HuH-7.5 (cell line): ENCODE results near the gene PGC.
"Not testable (repeated sequence)": the region's sequence is repeated elsewhere in the genome, so short reads cannot be mapped to it uniquely, and the experiment has no call there.

Experiments used
- DNase-seq: peaks from one replicate; pipeline ENCODE4 v3.0.0; 2011; ENCODE audit warnings: low spot score

The PGC gene

DNA sequence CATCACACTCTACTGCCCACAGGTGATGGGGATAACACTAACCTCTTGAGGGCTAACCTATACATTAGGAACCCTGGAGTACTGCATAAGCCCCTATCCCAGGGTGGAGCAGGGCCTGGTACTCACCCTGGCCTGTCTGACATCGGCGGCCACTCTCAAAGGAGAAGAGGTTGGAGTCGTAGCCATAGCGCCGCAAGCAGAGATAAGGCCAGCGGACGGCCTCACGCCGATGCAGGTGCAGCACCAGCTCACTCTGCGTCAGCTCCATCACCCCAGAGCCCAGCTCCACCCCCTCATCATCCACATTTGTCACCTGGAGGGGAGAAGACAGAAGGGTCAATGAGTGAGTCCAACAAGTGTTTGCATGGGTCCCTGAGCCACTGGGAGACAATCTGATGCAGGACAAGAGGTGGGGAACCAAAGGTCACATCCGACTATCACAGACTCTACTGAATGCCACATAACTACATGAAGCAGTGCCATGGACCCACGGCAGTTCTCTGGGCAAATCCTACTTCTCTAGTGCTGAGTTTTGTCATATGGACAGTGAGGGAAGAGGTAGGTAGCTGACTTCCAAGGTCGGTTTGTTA, 28.2 kb upstream of the PGC start:
- no peak for DNase-seq

- DNase-seq = no peak
These were observed 27.6 kb upstream of the PGC start for GRCh38 chr6:41774841-41775240.

- DNase-seq = no peak
These were observed 24.1 kb upstream of the PGC start for GRCh38 chr6:41771058-41771983.

- no peak for DNase-seq
These were observed 23.3 kb upstream of the PGC start for GRCh38 chr6:41770381-41771057.

GRCh38 chr6:41769376-41769775, 22.2 kb upstream of the PGC start:
- no peak for DNase-seq

DNA sequence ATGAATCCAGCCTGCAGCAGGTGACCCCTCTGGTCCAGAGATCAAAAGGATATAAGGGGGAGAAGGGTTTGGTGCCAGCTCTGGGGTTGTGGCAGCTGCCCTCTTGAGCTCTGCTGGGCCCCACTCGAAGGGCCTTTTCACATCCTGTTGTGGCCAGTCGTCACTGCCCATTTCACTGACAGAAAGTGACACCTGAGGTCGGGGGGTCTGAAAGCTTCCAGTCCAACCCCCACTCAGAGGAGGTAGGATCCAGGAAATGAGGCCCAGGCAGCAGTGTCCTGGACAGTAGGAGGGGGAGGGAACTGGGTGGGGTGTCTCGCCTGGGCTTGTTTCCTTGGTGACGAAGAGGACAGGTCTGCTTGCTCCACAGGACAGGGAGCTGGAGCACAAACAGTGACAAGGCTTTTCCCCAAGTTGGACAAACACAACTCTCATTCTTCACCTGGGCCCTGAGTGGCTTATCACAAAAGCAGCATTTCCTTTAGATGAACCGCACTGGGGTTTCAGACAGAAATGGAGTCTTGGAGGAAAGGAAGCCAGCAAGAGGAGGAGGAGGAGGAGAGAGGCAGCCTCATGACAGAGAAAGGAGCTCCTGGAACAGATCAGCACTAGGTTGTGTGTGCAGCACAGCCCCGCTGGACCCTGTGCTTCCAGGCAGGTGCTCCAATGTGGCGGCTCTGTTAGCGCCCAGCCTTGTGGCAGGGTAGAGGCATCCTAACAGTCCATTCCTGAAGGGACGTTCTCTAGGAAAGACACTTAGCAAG, 21.5 kb upstream of the PGC start:
- no peak for DNase-seq

- DNase-seq = peak; percentile 55
These were observed 20.1 kb upstream of the PGC start for GRCh38 chr6:41767112-41767833.

- not testable (repeated sequence) for DNase-seq
These were observed 19.0 kb upstream of the PGC start for GRCh38 chr6:41766043-41766664.

GRCh38 chr6:41763470-41763869, 16.3 kb upstream of the PGC start:
- DNase-seq = no peak

DNA sequence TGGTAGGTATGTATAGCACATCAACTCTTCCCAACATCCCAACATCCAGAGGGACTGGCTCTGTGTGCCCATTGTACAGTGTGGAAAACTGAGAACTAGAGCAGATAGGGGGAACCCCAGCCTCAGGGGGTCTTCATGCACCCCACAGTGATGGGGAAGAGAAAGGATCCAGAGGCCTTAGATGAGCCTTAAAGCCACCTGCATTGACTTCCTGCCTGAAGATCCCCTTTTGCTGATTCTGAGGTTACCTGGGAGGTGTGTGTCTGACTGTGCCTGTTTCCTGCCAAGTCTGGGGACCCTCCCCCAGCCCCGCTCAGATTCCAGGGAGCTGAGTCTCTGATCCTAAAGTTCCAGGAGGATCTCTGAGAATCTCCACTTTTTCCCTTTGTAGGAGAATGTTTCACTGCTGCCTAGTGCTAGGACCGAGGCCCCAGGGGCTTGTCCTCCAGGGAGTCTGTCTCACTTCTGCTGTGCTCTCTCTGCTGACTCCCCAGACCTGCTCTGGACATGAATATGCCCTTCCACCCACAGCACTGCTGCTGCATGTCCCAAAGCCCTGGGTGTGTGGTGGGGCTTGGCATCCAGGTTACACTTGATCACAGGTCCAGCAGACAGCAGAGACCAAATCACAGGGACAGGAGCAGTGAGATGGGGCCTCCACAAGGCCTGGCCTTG, 12.8 kb upstream of the PGC start:
- DNase-seq = no peak

- DNase-seq = no peak
These were observed 12.1 kb upstream of the PGC start for GRCh38 chr6:41759106-41759904.

- no peak for DNase-seq
These were observed 11.4 kb upstream of the PGC start for GRCh38 chr6:41758641-41759035.

GRCh38 chr6:41757931-41758640, 10.9 kb upstream of the PGC start:
- no peak for DNase-seq

GRCh38 chr6:41757271-41757670, 10.1 kb upstream of the PGC start:
- DNase-seq = no peak

DNA sequence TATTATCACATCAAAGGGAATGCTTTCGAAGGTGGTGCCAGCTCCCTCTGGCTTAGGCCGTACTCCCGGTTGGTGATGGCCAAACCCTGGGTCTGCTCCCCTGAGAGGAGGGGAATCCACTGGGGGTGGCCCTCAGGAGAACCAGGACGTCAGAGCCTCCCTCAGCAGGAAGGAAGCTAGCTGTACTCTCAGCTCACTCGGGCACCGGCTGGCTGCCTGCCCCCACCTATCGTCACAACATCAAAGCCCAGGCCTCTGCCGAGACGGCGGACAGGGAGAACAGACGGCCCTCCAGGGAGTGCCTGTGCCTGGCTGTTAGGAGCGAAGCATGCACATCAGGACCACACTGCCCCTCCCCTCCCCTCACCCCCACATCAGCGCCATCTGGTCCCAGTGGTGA, 9.2 kb upstream of the PGC start:
- DNase-seq = no peak

GRCh38 chr6:41755895-41756294, 8.7 kb upstream of the PGC start:
- no peak for DNase-seq

GRCh38 chr6:41750374-41750773, 3.2 kb upstream of the PGC start:
- DNase-seq = no peak

- DNase-seq = no peak
These were observed 1.3 kb upstream of the PGC start for GRCh38 chr6:41748542-41748941.

GRCh38 chr6:41748102-41748477, 893 bp upstream of the PGC start:
- DNase-seq = no peak
